Smooth muscle cell of the brain vasculature (primary cell): Measurements from ENCODE around the gene FBXW9.
"Not testable (repeated sequence)": the region's sequence is repeated elsewhere in the genome, so short reads cannot be mapped to it uniquely, and the experiment has no call there.

ENCODE experiments used
- DNase-seq: peaks from one replicate; pipeline ENCODE4 v3.0.0-alpha.2; 2012; ENCODE audit warnings: low read depth, low spot score

FBXW9 gene

GRCh38 chr19:12696366-12697335 is at the start of gene FBXW9:
Gene FBXW9, minus strand, starts transcription at chr19:12696631. Its CDS starts 50 bp downstream, at chr19:12696581.
- DNase-seq: peak; percentile 89

- DNase-seq: peak; percentile 78
These were observed 48.9 kb upstream of the FBXW9 start for GRCh38 chr19:12745166-12745897.

- no peak for DNase-seq
These were observed 41.5 kb upstream of the FBXW9 start for GRCh38 chr19:12737835-12738351.

- peak; percentile 99 for DNase-seq
These were observed 40.8 kb upstream of the FBXW9 start, which contains the start of gene GET3 for GRCh38 chr19:12736995-12737834. Gene GET3, plus strand, starts transcription at chr19:12737497. Its CDS starts 9 bp downstream, at chr19:12737506.

GRCh38 chr19:12733369-12734214 is 37.2 kb upstream of the FBXW9 start:
- no peak for DNase-seq

- DNase-seq: no peak
These were observed 34.9 kb upstream of the FBXW9 start for GRCh38 chr19:12731337-12731736.

- DNase-seq: no peak
These were observed 33.6 kb upstream of the FBXW9 start for GRCh38 chr19:12730064-12730463.

- no peak for DNase-seq
These were observed 31.5 kb upstream of the FBXW9 start for GRCh38 chr19:12727745-12728433.

GRCh38 chr19:12726988-12727316 is 30.5 kb upstream of the FBXW9 start:
- no peak for DNase-seq

GRCh38 chr19:12725612-12726011 is 29.2 kb upstream of the FBXW9 start:
- DNase-seq: not testable (repeated sequence)

- no peak for DNase-seq
These were observed 27.4 kb upstream of the FBXW9 start, which contains the start of gene TNPO2 for GRCh38 chr19:12723641-12724426. Gene TNPO2, minus strand, starts transcription at chr19:12723932. Its CDS starts 2,955 bp downstream, at chr19:12720977.

- no peak for DNase-seq
These were observed 26.9 kb upstream of the FBXW9 start for GRCh38 chr19:12723381-12723640.

GRCh38 chr19:12722566-12723380 is 26.3 kb upstream of the FBXW9 start:
- DNase-seq: peak; percentile 99

- DNase-seq: no peak
These were observed 25.5 kb upstream of the FBXW9 start for GRCh38 chr19:12721656-12722565.

GRCh38 chr19:12720851-12721655 is 24.6 kb upstream of the FBXW9 start:
- no peak for DNase-seq

- DNase-seq: no peak
These were observed 23.9 kb upstream of the FBXW9 start for GRCh38 chr19:12720296-12720695.
